ENCODE data around the gene ITPRIP.

DNA sequence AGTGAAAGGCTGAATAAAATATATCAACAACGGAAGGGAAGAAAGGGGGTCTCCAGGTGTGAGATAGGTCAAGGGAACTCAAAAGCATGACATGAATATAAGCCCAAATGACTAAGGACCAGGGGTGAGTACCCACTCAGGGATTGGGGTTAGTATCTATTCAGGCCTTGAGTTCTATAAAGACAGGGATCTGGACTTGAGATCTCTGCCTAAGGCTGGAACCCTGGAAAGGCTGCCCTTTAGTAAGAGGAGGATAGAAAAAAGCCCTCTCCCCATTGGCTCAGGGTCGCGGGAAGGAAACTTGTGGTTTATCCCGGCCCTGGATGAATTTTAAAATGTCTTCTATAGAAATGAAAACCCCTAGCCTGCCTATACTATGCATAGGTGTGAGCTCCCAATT is 2.4 kb upstream of the ITPRIP start:
- TF ChIP-seq POLR2A (IDR thresholded peaks at IDR 0.05; ENCODE audit: low read depth, low read length) (no peak), POU2F2 (IDR thresholded peaks at IDR 0.05; ENCODE audit: low read depth, low read length) (no peak), POLR2AphosphoS5 (IDR thresholded peaks at IDR 0.05; ENCODE audit: low read depth, low read length) (no peak), TAF1 (IDR thresholded peaks at IDR 0.05; ENCODE audit: low read depth, low read length) (no peak)

All from GM12891 (cell line).